ENCODE measurements around the gene ROBO2.

ROBO2 gene

GRCh38 chr3:77348244-77348855, 308.5 kb downstream of the ROBO2 start:
- FAIRE-seq = no peak

GRCh38 chr3:77354958-77355357, 315.1 kb downstream of the ROBO2 start:
- TF ChIP-seq, protein P1, sequence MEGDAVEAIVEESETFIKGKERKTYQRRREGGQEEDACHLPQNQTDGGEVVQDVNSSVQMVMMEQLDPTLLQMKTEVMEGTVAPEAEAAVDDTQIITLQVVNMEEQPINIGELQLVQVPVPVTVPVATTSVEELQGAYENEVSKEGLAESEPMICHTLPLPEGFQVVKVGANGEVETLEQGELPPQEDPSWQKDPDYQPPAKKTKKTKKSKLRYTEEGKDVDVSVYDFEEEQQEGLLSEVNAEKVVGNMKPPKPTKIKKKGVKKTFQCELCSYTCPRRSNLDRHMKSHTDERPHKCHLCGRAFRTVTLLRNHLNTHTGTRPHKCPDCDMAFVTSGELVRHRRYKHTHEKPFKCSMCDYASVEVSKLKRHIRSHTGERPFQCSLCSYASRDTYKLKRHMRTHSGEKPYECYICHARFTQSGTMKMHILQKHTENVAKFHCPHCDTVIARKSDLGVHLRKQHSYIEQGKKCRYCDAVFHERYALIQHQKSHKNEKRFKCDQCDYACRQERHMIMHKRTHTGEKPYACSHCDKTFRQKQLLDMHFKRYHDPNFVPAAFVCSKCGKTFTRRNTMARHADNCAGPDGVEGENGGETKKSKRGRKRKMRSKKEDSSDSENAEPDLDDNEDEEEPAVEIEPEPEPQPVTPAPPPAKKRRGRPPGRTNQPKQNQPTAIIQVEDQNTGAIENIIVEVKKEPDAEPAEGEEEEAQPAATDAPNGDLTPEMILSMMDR (IDR thresholded peaks at IDR 0.05; ENCODE audit: insufficient read depth, missing control alignments) = no peak
- DNase-seq (ENCODE audit: insufficient read length, low spot score) (no peak), FAIRE-seq (no peak)

More at GRCh38 chr3:77348244-77348855, 308.5 kb downstream of the ROBO2 start:
- TF ChIP-seq, protein P1 (IDR thresholded peaks at IDR 0.05; ENCODE audit: insufficient read depth, missing control alignments) = peak; percentile 63
- no peak for DNase-seq (ENCODE audit: insufficient read length, low spot score)

DNA sequence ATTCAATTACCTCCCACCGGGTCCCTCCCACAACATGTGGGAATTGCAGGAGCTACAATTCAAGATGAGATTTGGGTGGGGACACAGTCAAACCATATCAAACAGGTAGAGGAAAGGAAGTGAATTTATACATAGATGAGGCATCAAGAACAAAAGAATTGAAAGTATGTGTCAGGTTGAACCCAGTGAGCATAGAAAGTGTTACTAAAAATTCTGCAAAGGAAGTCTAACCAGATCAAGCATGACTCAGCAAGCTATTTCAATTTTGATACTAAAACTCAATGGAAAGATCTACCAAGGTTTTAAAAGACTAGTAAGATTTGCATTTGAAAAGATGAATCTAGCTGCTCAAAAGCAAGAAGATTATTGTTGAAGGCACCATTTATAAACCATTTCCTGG, 323.0 kb downstream of the ROBO2 start:
- FAIRE-seq = no peak
- TF ChIP-seq, protein P1 (IDR thresholded peaks at IDR 0.05; ENCODE audit: insufficient read depth, missing control alignments) = no peak
- no peak for DNase-seq (ENCODE audit: insufficient read length, low spot score)

GRCh38 chr3:77365152-77365551, 325.3 kb downstream of the ROBO2 start:
- no peak for FAIRE-seq

DNA sequence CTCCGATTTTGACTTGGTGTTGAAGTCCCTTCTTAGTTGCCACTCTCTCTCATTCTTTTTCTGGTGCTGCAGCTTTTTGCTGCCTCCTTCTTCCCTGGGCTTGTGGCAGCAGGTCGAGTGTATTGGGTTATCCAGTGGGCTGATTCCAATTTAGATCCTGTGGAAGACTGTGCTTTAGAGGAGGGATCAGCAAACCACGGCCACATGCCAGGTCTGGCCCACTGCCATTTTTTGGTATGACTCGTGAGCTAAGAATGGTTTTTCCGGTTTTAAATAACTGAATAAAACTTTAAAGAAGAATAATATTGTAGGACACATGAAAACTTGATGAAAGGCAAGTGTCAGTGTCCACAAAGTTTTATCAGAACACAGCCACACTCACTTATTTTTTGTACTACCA, 330.5 kb downstream of the ROBO2 start:
- no peak for DNase-seq (ENCODE audit: insufficient read length, low spot score)
- TF ChIP-seq, protein P1 (IDR thresholded peaks at IDR 0.05; ENCODE audit: insufficient read depth, missing control alignments) = no peak
- no peak for FAIRE-seq

More at GRCh38 chr3:77365152-77365551, 325.3 kb downstream of the ROBO2 start:
- TF ChIP-seq, protein P1 (IDR thresholded peaks at IDR 0.05; ENCODE audit: insufficient read depth, missing control alignments) = no peak
- DNase-seq (ENCODE audit: insufficient read length, low spot score) = no peak

DNA sequence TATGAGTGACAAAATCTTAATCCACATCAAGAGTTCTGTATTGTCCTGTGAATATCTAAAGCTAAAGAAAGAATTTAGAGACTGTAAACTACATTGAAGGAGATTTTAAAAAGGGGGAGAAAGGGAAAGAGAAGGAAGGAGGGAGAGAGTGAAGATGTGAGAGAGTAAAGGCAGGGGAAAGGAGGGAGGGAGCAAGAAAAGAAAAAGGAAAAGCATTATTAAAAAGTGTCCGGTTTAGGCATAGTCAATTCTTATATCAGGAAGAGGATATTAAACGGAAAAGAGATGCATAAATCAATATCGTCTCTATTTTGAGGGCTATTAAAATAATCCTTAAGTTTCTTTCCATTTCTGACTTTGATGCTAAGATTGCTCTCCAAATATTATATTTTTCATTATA, 332.1 kb downstream of the ROBO2 start:
- FAIRE-seq = no peak
- TF ChIP-seq, protein P1 (IDR thresholded peaks at IDR 0.05; ENCODE audit: insufficient read depth, missing control alignments) = no peak
- DNase-seq (ENCODE audit: insufficient read length, low spot score) = no peak

DNA sequence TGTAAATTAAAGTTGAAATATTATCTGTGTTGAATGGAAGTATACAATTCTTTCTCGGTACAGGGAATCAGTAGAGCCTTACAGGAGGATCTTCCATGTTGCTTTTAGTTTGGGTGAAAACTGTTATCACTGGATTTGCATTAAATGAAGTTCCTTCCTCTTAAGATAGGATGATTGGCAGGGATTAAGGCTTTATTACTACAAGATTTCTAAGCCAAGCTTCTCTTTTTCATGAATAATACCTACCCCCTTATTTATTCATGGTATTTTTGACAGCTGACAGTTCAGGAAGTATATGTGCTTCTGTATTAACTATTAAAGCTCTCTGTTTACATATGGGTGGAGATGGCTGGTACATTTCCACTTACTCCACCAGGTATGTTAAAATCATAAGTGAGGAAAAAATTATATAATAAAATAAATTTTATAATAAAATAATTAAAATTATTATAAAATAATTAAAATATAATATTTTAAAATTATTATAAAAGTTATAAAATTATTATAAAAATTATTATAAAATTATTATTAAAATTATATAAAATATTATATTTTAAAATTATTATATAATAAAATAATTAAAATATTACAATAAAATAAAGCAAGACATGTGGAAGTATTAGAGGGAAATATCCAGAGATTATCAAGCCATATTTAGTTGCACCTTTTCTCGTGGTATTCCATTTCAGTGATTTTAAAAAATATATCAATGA, 332.9 kb downstream of the ROBO2 start:
- TF ChIP-seq, protein P1 (IDR thresholded peaks at IDR 0.05; ENCODE audit: insufficient read depth, missing control alignments) = no peak
- no peak for DNase-seq (ENCODE audit: insufficient read length, low spot score)
- FAIRE-seq = peak; percentile 55

Data from D721Med (cell line).